ENCODE data around the gene CENPP. TPM values are rescaled to one million over a fixed set of nuclear protein-coding genes. Genes with fewer than 3 reads are reported as not detected.
"Not testable (repeated sequence)": the region's sequence is repeated elsewhere in the genome, so short reads cannot be mapped to it uniquely, and the experiment has no call there.

CENPP gene
- total RNA-seq, 1 donor from 2014 or later: 4.4 TPM

GRCh38 chr9:92408747-92409478, 83.2 kb downstream of the CENPP start:
- no peak for DNase-seq (ENCODE audit: low read depth)
- no peak overlapping the region for H3K4me3 ChIP-seq (ENCODE audit: low read depth, low read length)
- TF ChIP-seq CTCF (conservative IDR thresholded peaks at IDR 0.05; ENCODE audit: low read depth, low read length): no peak

- H3K4me3 ChIP-seq (ENCODE audit: low read depth, low read length); DNase-seq (ENCODE audit: low read depth): not testable (repeated sequence)
Observed at GRCh38 chr9:92411157-92411556, 85.4 kb downstream of the CENPP start.

GRCh38 chr9:92414566-92414965, 88.8 kb downstream of the CENPP start:
- DNase-seq (ENCODE audit: low read depth): no peak
- no peak for TF ChIP-seq CTCF (conservative IDR thresholded peaks at IDR 0.05; ENCODE audit: low read depth, low read length)
- no peak overlapping the region for H3K4me3 ChIP-seq (ENCODE audit: low read depth, low read length)

GRCh38 chr9:92422611-92423338, 97.0 kb downstream of the CENPP start:
- no peak for DNase-seq (ENCODE audit: low read depth)
- TF ChIP-seq CTCF (conservative IDR thresholded peaks at IDR 0.05; ENCODE audit: low read depth, low read length): no peak
- no peak overlapping the region for H3K4me3 ChIP-seq (ENCODE audit: low read depth, low read length)

- DNase-seq (ENCODE audit: low read depth): no peak
- TF ChIP-seq CTCF (conservative IDR thresholded peaks at IDR 0.05; ENCODE audit: low read depth, low read length): no peak
- H3K4me3 ChIP-seq (ENCODE audit: low read depth, low read length): no peak overlapping the region
Observed at GRCh38 chr9:92423612-92424011, 97.9 kb downstream of the CENPP start.

GRCh38 chr9:92424340-92424739, 98.6 kb downstream of the CENPP start, which contains the start of gene OMD:
OMD (minus strand) TSS chr9:92424471; CDS start chr9:92417558, 6,913 bp downstream.
- DNase-seq (ENCODE audit: low read depth): no peak
- no peak for TF ChIP-seq CTCF (conservative IDR thresholded peaks at IDR 0.05; ENCODE audit: low read depth, low read length)

GRCh38 chr9:92425474-92425873, 99.7 kb downstream of the CENPP start:
- H3K4me3 ChIP-seq (ENCODE audit: low read depth, low read length): no peak overlapping the region
- TF ChIP-seq CTCF (conservative IDR thresholded peaks at IDR 0.05; ENCODE audit: low read depth, low read length): no peak
- no peak for DNase-seq (ENCODE audit: low read depth)

More at GRCh38 chr9:92424340-92424739, 98.6 kb downstream of the CENPP start, which contains the start of gene OMD:
- no peak within 1 kb of the TSS for H3K4me3 ChIP-seq (ENCODE audit: low read depth, low read length)

Measured in epithelial cell of proximal tubule (primary cell).